ENCODE measurements around the gene IL1RL1.

- TF ChIP-seq CTCF (IDR thresholded peaks at IDR 0.05) (no peak), POLR2A (IDR thresholded peaks at IDR 0.05) (no peak)
These were observed 48.9 kb upstream of the IL1RL1 start for GRCh38 chr2:102262216-102263129.

Data from body of pancreas (tissue), 4 donors.